ENCODE measurements around the gene TMEM184A.

TMEM184A gene

GRCh38 chr7:1555813-1556543 lies at the start of gene TMEM184A:
Gene TMEM184A, minus strand, starts transcription at chr7:1556205. Its CDS starts 721 bp downstream, at chr7:1555484.
- no peak within 1 kb of the TSS for H3K9ac ChIP-seq (ENCODE audit: low read depth, low read length)
- no peaks in the 10 kb centered on the region for H3K36me3 ChIP-seq (ENCODE audit: insufficient read depth, low read depth, low read length)
- no peaks in the 10 kb centered on the region for H3K9me3 ChIP-seq (ENCODE audit: insufficient read depth, low read depth, low read length)
- no peak within 1 kb of the TSS for H3K27ac ChIP-seq (ENCODE audit: low read length)
- H3K4me3 ChIP-seq (ENCODE audit: low read length) = no peak within 1 kb of the TSS
- 0 out of 2 replicates have a peak, but pooled peaks cover 5% of the 10 kb centered on the region for H3K4me1 ChIP-seq (ENCODE audit: insufficient read depth, low read length)
- H3K27me3 ChIP-seq (ENCODE audit: insufficient read depth, low read length) = no peaks in the 10 kb centered on the region

DNA sequence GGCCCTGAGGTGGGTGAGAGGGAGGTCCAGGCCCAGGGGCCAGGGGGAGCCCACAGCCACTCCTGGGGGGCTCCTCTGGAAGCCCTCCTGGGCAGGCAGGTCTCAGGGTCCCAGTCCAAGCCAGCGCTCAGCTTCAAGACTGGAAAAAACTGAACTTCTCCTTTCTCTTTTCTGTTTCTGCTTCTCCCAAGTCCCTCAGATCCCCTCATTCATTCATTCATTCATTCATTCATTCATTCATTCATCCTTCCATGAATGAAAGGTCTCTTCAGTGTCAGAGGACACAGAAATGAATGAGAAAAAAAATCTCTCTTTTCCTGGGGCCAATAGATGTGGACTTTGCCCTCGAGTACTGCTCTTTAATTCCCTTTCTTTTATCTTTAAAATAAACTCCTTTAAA lies 48.4 kb upstream of the TMEM184A start:
- H3K27ac ChIP-seq (ENCODE audit: low read length) = no peak overlapping the region
- H3K9me3 ChIP-seq (ENCODE audit: insufficient read depth, low read depth, low read length) = no peaks in the 10 kb centered on the region
- H3K36me3 ChIP-seq (ENCODE audit: insufficient read depth, low read depth, low read length) = no peaks in the 10 kb centered on the region
- H3K4me3 ChIP-seq (ENCODE audit: low read length) = no peak overlapping the region
- H3K4me1 ChIP-seq (ENCODE audit: insufficient read depth, low read length) = peaks cover 6% of the 10 kb centered on the region; the same call in 1 of the 2 replicates
- no peak overlapping the region for H3K9ac ChIP-seq (ENCODE audit: low read depth, low read length)
- no peaks in the 10 kb centered on the region for H3K27me3 ChIP-seq (ENCODE audit: insufficient read depth, low read length)

DNA sequence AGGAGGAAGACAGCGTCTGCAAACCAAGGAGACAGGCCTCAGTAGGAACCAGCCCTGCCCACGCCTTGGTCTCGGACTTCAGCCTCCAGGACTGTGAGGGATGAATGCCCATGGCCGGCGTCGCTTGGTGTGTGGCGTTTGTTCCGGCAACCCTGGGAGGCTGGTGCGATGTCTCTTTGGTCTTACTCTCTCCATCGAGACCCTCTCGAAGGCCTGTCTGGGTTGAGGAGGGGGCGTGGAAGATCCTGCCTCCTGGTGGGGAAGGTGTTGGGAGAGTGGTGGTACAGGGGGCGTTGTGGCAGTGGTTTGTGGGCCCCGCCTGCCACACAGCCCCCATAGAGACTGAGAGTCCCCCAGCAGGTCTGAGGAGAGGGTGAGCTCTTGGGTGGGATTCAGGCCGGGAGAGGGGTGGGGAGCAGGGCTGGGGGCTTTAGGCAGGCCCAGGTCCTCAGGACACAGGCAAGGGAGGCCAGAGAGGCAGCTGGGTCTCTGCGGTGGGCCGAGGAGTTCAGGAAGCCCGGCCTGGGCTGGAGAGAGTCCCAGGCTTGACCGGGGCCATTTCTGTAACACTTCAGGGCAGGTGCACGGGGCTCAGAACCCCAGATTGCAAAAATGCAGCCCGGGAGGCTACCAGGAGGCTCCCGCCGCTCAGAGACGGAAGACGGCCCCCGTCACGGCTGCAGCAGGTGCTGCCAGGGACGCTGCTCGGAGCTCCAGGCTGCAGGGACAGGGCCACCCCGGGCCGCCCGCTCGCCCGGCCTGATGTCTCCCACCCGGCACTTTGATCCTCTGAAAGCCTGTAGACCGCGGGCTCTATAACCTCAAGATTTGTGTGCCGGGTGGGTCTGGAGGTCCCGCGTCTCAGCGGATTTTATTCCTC lies 47.6 kb upstream of the TMEM184A start:
- Histone ChIP-seq H3K27ac (ENCODE audit: low read length) (no peak overlapping the region), H3K4me3 (ENCODE audit: low read length) (no peak overlapping the region), H3K36me3 (ENCODE audit: insufficient read depth, low read depth, low read length) (no peaks in the 10 kb centered on the region), H3K27me3 (ENCODE audit: insufficient read depth, low read length) (no peaks in the 10 kb centered on the region), H3K9ac (ENCODE audit: low read depth, low read length) (no peak overlapping the region), H3K9me3 (ENCODE audit: insufficient read depth, low read depth, low read length) (no peaks in the 10 kb centered on the region), H3K4me1 (ENCODE audit: insufficient read depth, low read length) (peaks cover 6% of the 10 kb centered on the region; the same call in 1 of the 2 replicates)

DNA sequence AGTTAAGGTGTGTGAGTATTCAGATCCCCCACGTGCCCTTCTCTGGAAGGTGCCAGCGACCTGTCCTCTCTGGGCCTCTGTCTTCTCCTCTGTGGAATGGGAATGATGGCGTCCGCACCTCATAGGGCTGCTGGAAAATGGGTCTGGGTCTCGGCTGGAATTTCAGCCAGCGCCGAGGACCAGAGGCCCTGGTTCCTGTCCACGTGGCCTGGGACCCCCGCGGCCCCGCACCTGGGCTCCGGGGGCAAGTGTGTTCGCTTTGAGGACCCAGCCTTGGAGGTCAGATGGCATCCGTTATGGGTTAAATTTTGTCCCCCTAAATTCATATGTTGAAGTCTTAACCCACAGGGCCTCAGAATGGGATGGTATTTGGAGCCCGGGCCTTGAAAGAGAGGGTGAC lies 46.4 kb upstream of the TMEM184A start:
- Histone ChIP-seq H3K36me3 (ENCODE audit: insufficient read depth, low read depth, low read length) (no peaks in the 10 kb centered on the region), H3K4me3 (ENCODE audit: low read length) (no peak overlapping the region), H3K27me3 (ENCODE audit: insufficient read depth, low read length) (no peaks in the 10 kb centered on the region), H3K27ac (ENCODE audit: low read length) (no peak overlapping the region), H3K9ac (ENCODE audit: low read depth, low read length) (no peak overlapping the region), H3K9me3 (ENCODE audit: insufficient read depth, low read depth, low read length) (no peaks in the 10 kb centered on the region), H3K4me1 (ENCODE audit: insufficient read depth, low read length) (peaks cover 4% of the 10 kb centered on the region; the same call in 1 of the 2 replicates)

DNA sequence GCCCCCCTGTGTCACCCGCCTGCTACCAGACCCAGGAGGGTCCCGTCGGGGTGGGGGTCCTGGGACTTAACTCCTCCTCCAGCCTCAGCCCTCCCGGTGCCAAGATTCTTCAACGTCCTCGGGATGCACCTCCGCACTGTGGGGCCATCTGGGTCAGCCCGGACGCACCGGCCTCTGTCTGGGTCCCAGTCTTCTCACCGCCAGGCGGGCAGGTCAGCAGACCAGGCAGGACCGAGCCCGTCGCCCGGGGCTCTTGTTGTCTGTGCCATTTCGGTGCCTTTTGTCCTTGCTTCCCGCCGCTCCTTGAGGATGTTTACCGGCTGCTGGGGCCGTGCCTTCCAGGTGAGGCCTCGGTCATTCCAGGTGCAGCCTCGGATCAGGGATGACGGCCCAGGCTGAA lies 46.0 kb upstream of the TMEM184A start:
- Histone ChIP-seq H3K9me3 (ENCODE audit: insufficient read depth, low read depth, low read length) (no peaks in the 10 kb centered on the region), H3K27me3 (ENCODE audit: insufficient read depth, low read length) (no peaks in the 10 kb centered on the region), H3K27ac (ENCODE audit: low read length) (no peak overlapping the region), H3K9ac (ENCODE audit: low read depth, low read length) (no peak overlapping the region), H3K4me1 (ENCODE audit: insufficient read depth, low read length) (no peaks in the 10 kb centered on the region), H3K4me3 (ENCODE audit: low read length) (no peak overlapping the region), H3K36me3 (ENCODE audit: insufficient read depth, low read depth, low read length) (no peaks in the 10 kb centered on the region)

DNA sequence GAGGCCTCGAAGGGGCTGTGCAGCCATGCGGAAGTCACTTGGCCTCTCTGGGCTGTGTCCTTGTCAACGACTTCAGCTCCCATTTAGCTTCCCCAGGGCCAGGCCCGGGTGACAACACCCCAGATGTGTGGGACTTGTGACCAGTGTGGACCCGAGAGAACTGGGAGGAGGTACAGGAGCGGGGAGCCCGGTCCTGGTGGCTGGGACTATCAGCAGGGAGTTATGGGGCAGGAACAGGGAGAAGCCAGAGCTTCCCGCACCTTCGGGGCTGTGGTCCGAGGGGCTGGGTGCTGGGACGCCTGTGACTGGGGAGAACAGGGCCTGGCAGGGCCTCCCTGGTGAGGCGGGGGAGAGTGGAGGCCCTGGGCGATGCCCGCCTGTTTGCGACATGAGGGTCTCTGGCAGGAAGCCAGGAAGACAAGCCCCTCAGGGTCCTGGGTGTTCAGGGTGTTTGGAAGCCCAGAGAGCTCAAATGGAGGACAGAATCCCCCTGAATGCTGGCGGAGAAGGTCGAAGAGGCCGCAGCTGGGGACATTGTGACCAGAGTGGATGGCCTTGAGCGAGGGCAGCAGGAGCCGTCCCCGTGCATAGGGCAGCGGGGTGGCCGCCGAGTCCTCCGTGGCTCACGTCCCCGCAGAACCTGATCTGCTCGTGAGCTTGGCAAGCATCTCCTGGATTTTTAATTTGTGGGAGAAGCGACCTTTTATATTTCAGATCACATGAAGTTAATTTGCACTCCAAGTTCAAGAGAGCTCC lies 43.8 kb upstream of the TMEM184A start:
- H3K9ac ChIP-seq (ENCODE audit: low read depth, low read length) = no peak overlapping the region
- no peak overlapping the region for H3K27ac ChIP-seq (ENCODE audit: low read length)
- no peak overlapping the region for H3K4me3 ChIP-seq (ENCODE audit: low read length)
- H3K27me3 ChIP-seq (ENCODE audit: insufficient read depth, low read length) = no peaks in the 10 kb centered on the region
- no peaks in the 10 kb centered on the region for H3K36me3 ChIP-seq (ENCODE audit: insufficient read depth, low read depth, low read length)
- H3K4me1 ChIP-seq (ENCODE audit: insufficient read depth, low read length) = no peaks in the 10 kb centered on the region
- no peaks in the 10 kb centered on the region for H3K9me3 ChIP-seq (ENCODE audit: insufficient read depth, low read depth, low read length)

- Histone ChIP-seq H3K9me3 (ENCODE audit: insufficient read depth, low read depth, low read length) (no peaks in the 10 kb centered on the region), H3K27ac (ENCODE audit: low read length) (no peak overlapping the region), H3K9ac (ENCODE audit: low read depth, low read length) (no peak overlapping the region), H3K4me1 (ENCODE audit: insufficient read depth, low read length) (no peaks in the 10 kb centered on the region), H3K4me3 (ENCODE audit: low read length) (no peak overlapping the region), H3K36me3 (ENCODE audit: insufficient read depth, low read depth, low read length) (no peaks in the 10 kb centered on the region), H3K27me3 (ENCODE audit: insufficient read depth, low read length) (no peaks in the 10 kb centered on the region)
Measured at GRCh38 chr7:1598961-1599639, 43.1 kb upstream of the TMEM184A start.

- no peak overlapping the region for H3K4me3 ChIP-seq (ENCODE audit: low read length)
- no peaks in the 10 kb centered on the region for H3K27me3 ChIP-seq (ENCODE audit: insufficient read depth, low read length)
- no peak overlapping the region for H3K9ac ChIP-seq (ENCODE audit: low read depth, low read length)
- no peaks in the 10 kb centered on the region for H3K4me1 ChIP-seq (ENCODE audit: insufficient read depth, low read length)
- H3K9me3 ChIP-seq (ENCODE audit: insufficient read depth, low read depth, low read length) = no peaks in the 10 kb centered on the region
- no peaks in the 10 kb centered on the region for H3K36me3 ChIP-seq (ENCODE audit: insufficient read depth, low read depth, low read length)
- H3K27ac ChIP-seq (ENCODE audit: low read length) = no peak overlapping the region
Measured at GRCh38 chr7:1598286-1598685, 42.3 kb upstream of the TMEM184A start.

DNA sequence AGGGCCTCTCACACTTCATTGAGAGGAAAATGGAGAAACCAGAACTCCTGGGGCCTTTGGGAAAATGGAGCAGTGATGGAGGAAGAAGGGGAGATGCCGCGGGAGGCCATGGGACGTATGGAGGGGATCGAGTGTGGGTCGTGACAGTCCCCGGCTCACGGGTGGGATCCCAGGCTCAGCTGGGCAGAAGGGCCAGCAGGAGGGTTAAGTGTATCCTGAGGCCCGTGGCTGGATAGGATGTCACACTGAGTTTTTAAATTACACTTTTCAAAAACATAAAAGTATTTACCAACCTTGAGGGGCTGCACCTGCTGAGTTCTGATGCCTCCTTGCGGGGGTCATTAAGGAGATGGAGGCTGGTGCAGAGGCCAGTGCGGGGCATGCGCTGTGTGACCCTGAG lies 41.8 kb upstream of the TMEM184A start:
- Histone ChIP-seq H3K9me3 (ENCODE audit: insufficient read depth, low read depth, low read length) (no peaks in the 10 kb centered on the region), H3K27ac (ENCODE audit: low read length) (no peak overlapping the region), H3K4me1 (ENCODE audit: insufficient read depth, low read length) (no peaks in the 10 kb centered on the region), H3K27me3 (ENCODE audit: insufficient read depth, low read length) (no peaks in the 10 kb centered on the region), H3K36me3 (ENCODE audit: insufficient read depth, low read depth, low read length) (no peaks in the 10 kb centered on the region), H3K9ac (ENCODE audit: low read depth, low read length) (no peak overlapping the region), H3K4me3 (ENCODE audit: low read length) (no peak overlapping the region)

DNA sequence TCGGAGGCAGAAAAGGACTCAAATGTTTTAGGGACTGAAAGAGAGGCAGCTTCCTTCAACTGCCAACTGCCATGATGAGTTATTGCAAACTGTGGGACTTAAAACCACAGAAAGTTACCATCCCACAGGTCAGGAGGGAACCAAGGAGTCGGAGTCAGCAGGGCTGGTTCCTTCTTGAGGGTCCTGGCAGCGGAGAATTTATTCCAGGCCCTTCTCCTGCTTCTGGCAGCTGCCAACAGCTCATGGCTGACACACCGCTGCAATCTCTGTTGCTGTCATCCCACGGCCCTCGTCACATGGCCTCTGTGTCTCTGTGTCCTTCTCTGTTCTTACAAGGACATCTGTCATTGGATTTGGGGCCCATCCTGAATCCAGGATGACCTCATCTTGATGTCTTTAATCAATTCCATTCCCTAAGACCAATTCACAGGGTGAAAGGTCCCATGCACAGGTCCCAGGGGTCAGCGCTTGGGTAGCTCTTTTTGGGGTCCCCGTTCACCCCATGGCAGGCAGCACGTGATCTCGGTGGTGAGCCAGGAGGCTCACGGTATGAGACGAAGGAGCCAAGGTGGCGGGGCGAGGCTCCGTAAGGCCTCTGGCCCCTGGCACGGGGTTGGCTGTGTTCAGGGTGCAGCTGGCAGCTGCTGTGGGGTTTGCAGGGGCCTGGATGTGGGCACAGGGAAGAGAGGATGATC lies 41.2 kb upstream of the TMEM184A start:
- Histone ChIP-seq H3K4me3 (ENCODE audit: low read length) (no peak overlapping the region), H3K9ac (ENCODE audit: low read depth, low read length) (no peak overlapping the region), H3K27ac (ENCODE audit: low read length) (no peak overlapping the region), H3K36me3 (ENCODE audit: insufficient read depth, low read depth, low read length) (no peaks in the 10 kb centered on the region), H3K9me3 (ENCODE audit: insufficient read depth, low read depth, low read length) (no peaks in the 10 kb centered on the region), H3K27me3 (ENCODE audit: insufficient read depth, low read length) (no peaks in the 10 kb centered on the region), H3K4me1 (ENCODE audit: insufficient read depth, low read length) (no peaks in the 10 kb centered on the region)
